ENCODE results near the gene RITA1. TPM values are rescaled to one million over a fixed set of nuclear protein-coding genes. Genes with fewer than 3 reads are reported as not detected.

Gene RITA1
- total RNA-seq, 2 donors from 2014 or later, result 15.8 to 26.3 TPM

DNA sequence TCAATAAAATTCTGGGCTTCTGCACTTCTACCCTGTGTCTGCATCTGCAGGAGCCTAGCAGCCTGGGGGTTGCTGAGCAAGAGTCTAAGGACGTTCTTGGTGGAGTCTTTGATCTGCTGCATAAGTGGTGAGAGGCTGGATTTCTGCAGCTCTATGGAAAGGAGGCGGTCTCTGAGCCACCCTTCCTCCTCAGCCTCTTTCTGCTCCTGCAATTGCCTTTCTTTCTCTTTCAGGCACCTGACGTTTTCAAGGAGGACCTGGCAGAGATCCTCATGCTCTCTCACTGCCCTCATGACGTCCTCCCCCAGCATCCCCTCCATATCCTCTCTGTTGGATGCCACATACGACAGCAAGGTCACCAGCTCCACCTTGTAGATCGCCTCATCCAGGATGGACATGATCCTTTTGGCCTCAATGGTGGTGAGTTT is 22.1 kb downstream of the RITA1 start:
- Mint-ChIP-seq H3K27ac (peak overlapping the region; percentile 3 to 91), H3K9me3 (peaks cover 0 to 10% of the 10 kb centered on the region in 2 donors), H3K36me3 (peaks cover 4 to 21% of the 10 kb centered on the region in 2 donors)
- ATAC-seq, result peak in 1 of 2 donors; percentile 27
- no peak for DNase-seq (ENCODE audit: low spot score in 2 of 2)

- DNase-seq (ENCODE audit: low spot score in 2 of 2) (peak; percentile 60 to 89), ATAC-seq (peak; percentile 87 to 90)
- Mint-ChIP-seq H3K27ac (peak overlapping the region; percentile 91 to 96), H3K9me3 (peaks cover 0 to 10% of the 10 kb centered on the region in 2 donors), H3K36me3 (peaks cover 4 to 21% of the 10 kb centered on the region in 2 donors)
These were observed 22.8 kb downstream of the RITA1 start for GRCh38 chr12:113208041-113208934.

DNA sequence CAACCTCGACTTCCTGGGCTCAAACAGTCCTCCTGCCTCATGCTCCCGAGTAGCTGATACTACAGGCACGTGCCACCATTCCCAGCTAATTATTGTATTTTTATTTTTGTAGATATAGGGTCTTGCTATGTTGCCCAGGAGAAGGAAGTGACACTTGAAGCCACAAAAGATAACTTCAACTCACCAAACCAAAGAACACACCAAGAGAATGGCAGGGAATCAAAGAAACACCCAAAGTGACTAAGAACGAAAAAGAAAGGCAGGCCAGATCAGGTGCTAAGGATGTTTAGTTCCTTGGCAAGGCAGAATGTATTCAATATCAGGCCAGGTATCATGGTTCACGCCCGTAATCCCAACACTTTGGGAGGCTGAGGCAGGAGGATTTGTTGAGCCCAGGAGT is 25.6 kb downstream of the RITA1 start:
- H3K27ac Mint-ChIP-seq, result peak overlapping the region in 1 of 2 donors; percentile 1
- ATAC-seq, result no peak
- peaks cover 4 to 20% of the 10 kb centered on the region in 2 donors for H3K36me3 Mint-ChIP-seq
- peaks cover 0 to 9% of the 10 kb centered on the region in 2 donors for H3K9me3 Mint-ChIP-seq
- no peak for DNase-seq (ENCODE audit: low spot score in 2 of 2)

GRCh38 chr12:113214895-113215400 is 29.4 kb downstream of the RITA1 start:
- peaks cover 0 to 5% of the 10 kb centered on the region in 2 donors for H3K9me3 Mint-ChIP-seq
- DNase-seq (ENCODE audit: low spot score in 2 of 2) (no peak), ATAC-seq (peak; percentile 63 to 90)
- H3K36me3 Mint-ChIP-seq, result peaks cover 0 to 10% of the 10 kb centered on the region in 2 donors
- no peak overlapping the region for H3K27ac Mint-ChIP-seq

- DNase-seq (ENCODE audit: low spot score in 2 of 2), result no peak
- Mint-ChIP-seq H3K9me3 (no peaks in the 10 kb centered on the region), H3K36me3 (peaks cover 0 to 4% of the 10 kb centered on the region in 2 donors), H3K27ac (no peak overlapping the region)
- ATAC-seq, result no peak
These were observed 30.5 kb downstream of the RITA1 start for GRCh38 chr12:113216027-113216426.

DNA sequence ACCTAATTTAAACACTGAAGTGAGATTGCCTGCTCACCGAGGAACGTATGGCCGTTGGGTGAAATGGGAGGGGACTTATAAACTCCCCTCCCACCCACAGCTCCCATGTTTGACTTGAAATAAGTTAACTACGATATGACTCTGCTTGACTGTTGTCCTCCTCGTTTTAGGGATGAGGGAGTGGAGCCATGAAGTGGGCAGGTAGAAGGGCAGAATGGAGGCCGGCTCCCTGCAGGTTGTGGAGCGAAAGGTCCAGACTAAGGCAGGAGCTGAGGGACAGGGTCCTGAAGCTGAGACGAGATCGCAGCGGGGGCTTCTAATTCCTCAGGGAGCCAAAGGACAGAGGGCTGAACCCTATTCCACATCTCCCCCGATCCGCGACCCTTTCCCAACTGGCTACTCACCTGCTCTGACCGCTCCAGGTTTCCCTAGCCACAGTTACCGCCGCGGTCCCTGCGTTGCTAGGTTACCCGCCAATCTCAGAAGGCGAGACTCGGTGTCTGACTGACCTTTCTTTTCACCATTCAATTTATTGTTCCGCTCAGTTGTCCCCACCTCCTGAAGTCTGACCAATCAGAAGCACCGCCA is 35.2 kb downstream of the RITA1 start:
- Mint-ChIP-seq H3K9me3 (no peaks in the 10 kb centered on the region), H3K27ac (peak overlapping the region; percentile 51 to 93), H3K36me3 (peaks cover 0 to 7% of the 10 kb centered on the region in 2 donors)
- no peak for ATAC-seq
- no peak for DNase-seq (ENCODE audit: low spot score in 2 of 2)

- DNase-seq (ENCODE audit: low spot score in 2 of 2) (peak; percentile 99 to 100), ATAC-seq (peak; percentile 92 to 94)
- H3K36me3 Mint-ChIP-seq, result peaks cover 0 to 7% of the 10 kb centered on the region in 2 donors
- no peaks in the 10 kb centered on the region for H3K9me3 Mint-ChIP-seq
- H3K27ac Mint-ChIP-seq, result peak within 1 kb of the TSS; percentile 87 to 93
These were observed 35.9 kb downstream of the RITA1 start, which contains the start of gene TPCN1 for GRCh38 chr12:113221181-113221996. Gene TPCN1, plus strand, starts transcription at chr12:113221464. Its CDS starts 5,389 bp downstream, at chr12:113226853.

DNA sequence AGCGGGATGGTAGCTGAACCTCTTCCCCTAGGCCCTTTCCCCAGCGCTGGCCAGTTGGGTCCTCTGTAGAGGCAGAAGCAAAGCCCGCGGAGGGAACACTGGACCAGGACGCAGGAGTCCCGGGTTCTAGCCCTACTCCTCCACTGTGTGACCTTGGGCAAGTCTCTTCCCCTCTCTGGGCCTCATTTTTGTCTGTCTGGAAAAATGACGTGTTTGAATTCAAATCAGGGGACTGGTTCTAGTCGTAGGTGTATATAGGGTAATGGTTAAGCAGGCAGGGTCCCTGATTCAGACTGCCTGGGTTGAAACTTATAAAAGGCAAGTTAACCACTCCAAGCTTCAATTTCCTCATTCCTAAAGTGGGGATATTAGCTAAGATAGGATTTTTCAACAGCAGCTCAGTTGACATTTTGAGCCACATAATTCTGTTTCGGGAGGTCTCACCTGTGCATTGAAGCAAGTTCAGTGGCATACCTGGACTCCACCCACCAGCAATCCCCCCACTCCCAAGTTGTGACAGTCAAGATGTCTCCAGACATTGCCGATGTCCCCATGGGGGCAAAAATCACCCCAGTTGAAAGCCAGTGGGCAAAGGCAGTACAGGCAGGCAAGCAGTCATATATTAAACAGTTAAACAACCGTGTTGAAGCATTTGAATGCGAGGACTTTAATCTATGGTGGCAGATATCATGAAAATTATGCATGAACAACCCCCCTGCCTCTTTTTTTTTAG is 36.6 kb downstream of the RITA1 start:
- Mint-ChIP-seq H3K27ac (peak overlapping the region; percentile 87 to 93), H3K36me3 (peaks cover 0 to 7% of the 10 kb centered on the region in 2 donors), H3K9me3 (no peaks in the 10 kb centered on the region)
- DNase-seq (ENCODE audit: low spot score in 2 of 2) (peak; percentile 28 to 65), ATAC-seq (no peak)

DNA sequence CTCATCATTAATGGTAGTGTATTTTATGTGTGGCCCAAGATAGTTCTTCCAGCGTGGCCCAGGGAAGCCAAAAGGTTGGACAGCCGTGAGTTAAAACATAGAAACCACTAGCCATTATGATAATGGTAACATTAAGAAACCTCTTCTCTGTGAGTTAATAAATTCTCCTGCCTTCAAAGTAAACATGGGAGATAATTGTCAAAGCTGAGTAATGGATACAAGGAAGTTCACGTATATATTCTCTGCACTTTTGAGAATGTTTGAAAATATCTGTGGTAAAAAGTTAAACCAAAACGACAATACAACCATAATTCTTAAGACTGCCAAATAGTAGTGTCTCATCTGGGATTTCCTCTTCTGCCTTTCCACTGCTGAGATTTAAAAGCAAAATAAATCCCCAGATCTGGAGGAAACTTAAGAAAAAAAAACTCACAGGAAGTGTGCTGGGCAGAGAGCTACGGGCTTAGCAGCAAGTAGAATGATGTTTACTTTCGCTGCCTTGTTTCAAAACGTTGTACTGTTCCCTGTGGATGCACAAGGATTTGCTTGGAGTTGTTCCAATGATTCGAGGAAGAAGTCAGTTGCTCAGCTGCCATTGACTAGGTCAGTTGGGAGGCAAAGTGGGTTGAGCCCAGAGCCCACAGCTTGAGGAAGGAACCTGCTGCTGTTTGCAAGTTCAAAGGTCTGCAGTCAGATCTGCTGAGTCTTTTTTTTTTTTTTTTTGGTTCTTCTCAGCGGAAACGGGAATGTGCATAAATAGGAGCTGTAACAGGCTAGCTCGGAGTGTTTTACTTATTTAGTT is 37.4 kb downstream of the RITA1 start:
- ATAC-seq (no peak), DNase-seq (ENCODE audit: low spot score in 2 of 2) (no peak)
- no peaks in the 10 kb centered on the region for H3K9me3 Mint-ChIP-seq
- peak overlapping the region; percentile 59 to 93 for H3K27ac Mint-ChIP-seq
- peaks cover 7% of the 10 kb centered on the region in 2 donors for H3K36me3 Mint-ChIP-seq

DNA sequence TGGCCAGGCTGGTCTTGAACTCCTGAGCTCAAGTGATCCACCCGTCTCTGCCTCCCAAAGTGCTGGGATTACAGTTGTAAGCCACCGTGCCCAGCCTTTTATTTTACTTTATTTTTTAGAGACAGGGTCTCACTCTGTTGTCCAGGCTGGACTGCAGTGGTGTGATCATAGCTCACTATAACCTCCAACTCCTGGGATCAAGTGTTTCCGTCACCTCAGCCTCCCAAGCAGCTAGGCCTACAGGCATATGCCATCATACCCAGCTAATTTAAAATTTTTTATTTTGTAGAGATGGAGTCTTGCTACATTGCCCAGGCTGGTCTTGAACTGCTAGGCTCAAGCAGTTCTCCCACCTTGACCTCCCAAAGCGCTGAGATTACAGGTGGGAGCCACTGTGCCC is 39.4 kb downstream of the RITA1 start:
- Mint-ChIP-seq H3K9me3 (no peaks in the 10 kb centered on the region), H3K27ac (no peak overlapping the region), H3K36me3 (peaks cover 7 to 19% of the 10 kb centered on the region in 2 donors)
- no peak for ATAC-seq
- DNase-seq (ENCODE audit: low spot score in 2 of 2), result no peak

- Mint-ChIP-seq H3K9me3 (no peaks in the 10 kb centered on the region), H3K27ac (peak overlapping the region; percentile 12 to 94), H3K36me3 (peaks cover 5 to 35% of the 10 kb centered on the region in 2 donors)
- DNase-seq (ENCODE audit: low spot score in 2 of 2) (no peak), ATAC-seq (no peak)
These were observed 41.4 kb downstream of the RITA1 start for GRCh38 chr12:113226696-113227568.

DNA sequence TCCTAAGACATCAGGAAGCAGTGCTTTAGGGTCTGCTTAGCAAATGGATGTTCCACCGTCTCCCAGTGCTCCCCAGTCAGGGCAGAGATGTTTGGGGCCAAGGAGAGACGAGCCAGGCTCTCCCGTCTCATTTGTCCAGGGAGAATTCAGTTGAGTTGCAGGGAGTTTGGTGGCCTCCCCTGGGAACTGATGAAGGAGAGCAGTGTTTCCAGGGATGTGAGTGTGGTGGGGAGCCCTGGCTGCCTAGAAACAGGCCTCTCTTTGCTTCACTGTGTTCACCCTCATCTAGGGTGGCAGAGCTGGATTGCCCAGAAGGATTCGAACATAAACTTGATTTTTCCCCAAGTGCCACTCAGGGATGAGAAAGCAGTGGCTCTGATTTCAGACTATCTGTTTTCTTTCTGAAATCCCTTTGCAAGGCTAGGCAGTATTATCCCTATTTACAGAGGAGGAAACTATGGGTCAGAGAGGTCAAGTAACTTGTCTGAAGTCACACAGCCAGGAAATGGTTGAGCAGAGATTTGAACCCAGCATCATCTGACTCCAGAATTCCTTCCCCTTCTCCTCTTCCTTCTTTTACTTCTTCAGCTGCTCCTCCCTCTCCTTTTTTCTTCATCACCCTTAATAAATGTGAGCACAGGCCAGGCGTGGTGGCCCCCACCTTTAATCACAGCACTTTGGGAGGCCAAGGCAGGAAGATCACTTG is 42.3 kb downstream of the RITA1 start:
- DNase-seq (ENCODE audit: low spot score in 2 of 2) (no peak), ATAC-seq (no peak)
- Mint-ChIP-seq H3K36me3 (peaks cover 9 to 38% of the 10 kb centered on the region in 2 donors), H3K9me3 (no peaks in the 10 kb centered on the region), H3K27ac (peak overlapping the region; percentile 87 to 88)

- no peak for ATAC-seq
- Mint-ChIP-seq H3K36me3 (peaks cover 16 to 45% of the 10 kb centered on the region in 2 donors), H3K9me3 (no peaks in the 10 kb centered on the region), H3K27ac (peak overlapping the region; percentile 87 to 88)
- DNase-seq (ENCODE audit: low spot score in 2 of 2), result no peak
These were observed 43.0 kb downstream of the RITA1 start for GRCh38 chr12:113228394-113229028.

All from activated naive CD4-positive, alpha-beta T cell treated with anti-CD3 and anti-CD28 coated beads, Interleukin-2, amount 50 U/mL, for 72 hours (primary cell).